ENCODE results near the gene IFTAP.

Gene IFTAP

DNA sequence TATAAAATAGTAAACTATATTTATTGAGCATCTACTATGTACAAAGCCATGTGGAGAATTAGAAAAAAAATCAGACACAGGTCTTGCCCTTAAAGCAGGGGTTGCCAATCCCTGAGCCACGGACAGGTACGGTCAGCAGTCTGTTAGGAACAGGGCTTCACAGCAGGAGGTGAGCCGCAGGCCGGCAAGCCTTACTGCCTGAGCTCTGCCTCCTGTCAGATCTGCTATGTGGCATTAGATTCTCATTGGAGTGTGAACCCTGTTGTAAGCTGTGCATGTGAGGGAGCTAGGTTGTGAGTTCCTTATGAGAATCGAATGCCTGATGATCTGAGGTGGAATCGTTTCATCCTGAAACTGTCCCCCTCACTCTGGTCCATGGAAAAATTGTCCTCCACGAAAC lies 5.9 kb downstream of the IFTAP start:
- no peak for DNase-seq

DNA sequence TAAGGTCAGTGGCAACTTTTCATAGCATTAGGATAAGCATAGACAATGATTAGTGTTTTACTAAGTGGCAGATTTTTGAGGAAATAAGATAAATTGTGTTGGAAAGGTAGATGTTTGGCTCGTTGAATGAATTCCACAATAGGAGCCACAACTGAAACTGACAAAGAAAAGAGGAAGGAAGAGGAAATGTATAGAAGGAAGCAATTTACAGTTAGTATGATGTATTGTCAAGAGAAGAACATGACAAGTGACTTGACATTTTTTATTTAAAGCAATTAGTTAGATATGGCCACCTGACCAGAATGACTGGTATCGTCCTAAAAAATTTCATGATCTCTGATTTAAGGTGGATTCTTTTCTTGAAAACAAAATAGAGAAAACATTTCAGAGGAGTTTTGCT lies 6.9 kb downstream of the IFTAP start:
- no peak for DNase-seq

DNA sequence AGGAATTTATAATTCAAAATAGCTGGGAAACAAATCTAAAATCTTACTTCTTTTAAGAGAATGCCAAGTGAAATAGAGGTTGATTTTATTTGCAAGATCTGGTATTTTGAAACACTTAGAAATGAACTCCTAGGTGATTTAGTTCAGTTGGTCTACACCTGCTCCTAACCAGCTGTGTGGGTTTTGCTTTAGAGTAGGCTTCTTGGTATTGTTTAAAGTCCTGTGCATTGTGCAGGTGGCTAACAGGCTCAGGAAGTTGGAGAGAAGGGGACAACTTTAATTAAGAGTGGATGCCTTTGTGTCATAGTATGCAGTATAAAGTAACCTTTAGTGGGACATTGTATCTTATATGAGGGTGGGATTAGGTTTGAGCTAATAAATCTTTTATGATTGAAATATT lies 7.8 kb downstream of the IFTAP start:
- DNase-seq = no peak

DNA sequence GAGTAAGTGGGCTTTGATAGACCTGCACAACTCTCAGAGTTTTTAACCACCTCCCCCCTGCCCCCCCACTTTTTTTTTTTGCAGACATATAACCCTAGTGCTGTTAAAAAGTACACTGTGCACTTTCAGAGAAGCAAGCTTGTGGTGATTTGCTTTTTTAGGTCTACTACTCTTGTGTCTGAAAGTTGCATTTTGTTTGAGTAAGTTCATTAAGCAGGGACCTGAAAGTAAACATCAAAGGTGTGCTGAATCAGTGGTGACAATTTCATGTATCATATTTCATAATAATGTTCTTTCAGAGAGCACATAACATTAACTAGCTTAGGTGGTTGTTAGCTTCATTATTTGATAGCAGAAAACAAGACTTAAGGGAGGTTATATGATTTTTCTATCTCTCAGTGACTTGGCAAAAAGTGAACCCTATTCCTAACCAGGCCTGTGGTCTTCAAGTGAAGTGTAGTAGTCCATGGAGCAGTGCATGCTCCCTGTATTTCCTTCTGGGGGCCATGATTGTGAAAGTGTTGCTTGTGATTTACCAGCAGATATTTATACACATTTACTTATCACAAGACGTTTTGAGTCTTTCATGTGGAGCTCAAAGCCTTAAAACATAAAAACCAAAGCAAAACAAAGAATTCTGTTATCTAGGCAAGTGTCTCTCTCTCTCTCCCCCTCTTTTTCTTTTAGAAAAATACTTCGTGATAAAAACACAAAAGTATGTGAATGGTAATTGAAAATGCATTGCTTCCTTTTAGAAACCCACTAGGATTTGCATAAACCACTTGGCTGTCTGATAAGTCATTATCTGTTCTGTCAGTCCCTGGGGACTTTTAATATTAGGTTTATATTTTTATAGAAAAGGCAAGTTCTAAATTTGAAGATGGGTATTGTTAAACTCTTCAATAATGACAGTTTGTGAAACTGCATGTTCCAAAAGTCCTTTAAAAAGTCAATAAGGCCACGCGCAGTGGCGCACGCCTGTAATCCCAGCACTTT lies 11.2 kb downstream of the IFTAP start:
- no peak for DNase-seq

DNA sequence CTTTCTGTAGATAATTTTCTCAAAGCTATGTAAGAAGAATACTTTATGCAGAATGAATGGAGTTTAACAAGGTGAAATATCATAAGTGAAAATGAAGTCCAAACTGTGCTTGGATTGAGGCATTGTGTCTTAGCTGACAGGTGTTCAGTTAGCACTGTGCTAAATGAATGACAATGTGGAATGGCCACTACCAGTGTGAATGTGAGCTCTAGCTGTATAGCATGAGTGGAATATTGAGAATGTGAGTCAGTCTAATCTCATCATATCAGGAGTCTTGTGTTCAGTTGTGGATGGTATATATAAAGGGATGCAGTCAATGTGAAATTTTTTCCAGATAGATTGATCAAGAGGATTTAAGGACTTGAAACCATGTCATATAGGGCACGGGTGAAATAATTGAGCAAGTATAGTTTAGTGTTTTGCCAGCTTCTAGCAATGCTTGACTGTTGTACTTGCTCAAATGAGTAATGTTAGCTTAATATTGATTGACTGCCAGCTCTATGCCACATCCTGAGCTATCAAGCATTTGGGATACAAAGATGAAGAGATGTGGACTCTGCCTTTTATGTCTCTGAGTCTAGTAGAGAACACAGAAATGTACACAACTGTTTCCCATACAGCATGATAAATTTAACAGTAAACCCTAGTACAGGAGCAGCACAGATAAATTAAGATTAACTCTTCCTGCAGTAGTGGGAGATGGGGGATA lies 14.3 kb downstream of the IFTAP start:
- no peak for DNase-seq

DNA sequence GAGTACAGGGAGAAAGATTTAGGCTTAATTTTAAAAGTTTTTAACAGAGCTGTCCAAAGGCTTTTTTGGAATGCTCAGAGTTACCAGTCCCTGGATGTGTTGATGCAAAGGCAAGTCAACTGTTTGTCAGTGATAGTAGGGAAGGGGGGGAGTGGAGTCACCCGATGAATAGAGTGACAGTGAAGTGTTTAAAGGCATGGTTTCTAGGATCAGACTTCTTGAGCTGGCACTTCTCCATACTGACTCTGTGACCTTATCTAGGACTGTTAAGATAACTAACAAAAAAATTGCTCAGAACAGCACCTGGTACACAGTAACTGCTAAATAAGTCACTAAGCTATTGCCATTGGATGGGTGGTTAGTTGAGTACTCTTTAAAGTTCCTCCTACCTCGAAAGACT lies 15.1 kb downstream of the IFTAP start:
- DNase-seq = no peak

DNA sequence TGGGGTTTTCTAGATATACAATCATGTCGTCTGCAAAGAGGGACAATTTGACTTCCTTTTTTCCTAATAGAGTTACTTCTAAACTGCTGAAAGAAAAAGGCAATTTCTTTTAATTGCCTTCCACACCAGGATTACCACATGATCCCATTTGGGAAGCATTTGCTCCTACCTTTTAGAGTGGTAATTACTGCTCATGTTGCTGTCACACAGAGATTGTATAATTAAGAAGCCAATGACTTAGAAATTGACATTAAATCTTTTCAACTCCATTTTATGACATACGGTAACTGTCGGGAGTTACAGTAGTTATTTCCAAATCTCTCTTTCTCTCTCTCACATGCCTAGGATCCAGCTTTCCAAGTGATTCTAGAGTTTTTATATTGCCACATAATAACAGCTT lies 21.5 kb downstream of the IFTAP start:
- DNase-seq = no peak

DNA sequence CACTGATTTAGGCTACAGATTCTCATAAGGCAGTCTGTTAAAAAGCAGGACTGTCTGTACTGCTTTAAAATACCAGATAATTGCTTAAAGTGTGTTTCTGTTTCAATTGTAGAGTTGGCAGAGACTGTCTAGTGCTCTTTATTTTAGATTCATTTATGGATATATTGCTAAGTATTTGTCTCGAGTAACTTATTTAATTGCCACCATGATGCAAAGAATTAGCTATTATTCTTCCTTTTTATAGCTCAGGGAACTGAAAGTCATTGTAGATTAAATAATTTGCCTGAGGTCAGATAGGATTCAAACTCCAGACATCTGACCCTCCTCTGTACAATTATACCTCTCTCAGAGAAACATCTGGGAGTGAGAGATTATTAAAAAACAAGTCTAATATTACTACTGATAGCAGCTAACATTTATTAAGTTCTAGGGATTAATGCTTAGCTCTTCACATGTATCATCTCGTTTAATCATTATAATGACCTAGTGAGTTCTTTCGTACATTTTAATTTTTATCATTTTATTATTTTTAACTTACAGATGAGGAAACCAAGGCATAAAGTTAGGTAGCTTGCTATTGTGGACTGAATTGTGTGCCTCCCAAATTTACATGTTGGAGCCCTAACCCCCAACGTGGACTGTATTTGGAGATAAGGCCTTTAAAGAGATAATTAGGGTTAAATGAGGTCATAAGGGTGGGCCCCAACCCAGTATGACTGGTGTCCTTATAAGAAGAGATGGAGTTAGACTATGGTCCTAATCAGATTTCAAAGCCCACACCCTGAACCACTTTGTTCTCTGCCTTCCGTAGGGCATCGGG lies 23.5 kb downstream of the IFTAP start:
- no peak for DNase-seq

DNA sequence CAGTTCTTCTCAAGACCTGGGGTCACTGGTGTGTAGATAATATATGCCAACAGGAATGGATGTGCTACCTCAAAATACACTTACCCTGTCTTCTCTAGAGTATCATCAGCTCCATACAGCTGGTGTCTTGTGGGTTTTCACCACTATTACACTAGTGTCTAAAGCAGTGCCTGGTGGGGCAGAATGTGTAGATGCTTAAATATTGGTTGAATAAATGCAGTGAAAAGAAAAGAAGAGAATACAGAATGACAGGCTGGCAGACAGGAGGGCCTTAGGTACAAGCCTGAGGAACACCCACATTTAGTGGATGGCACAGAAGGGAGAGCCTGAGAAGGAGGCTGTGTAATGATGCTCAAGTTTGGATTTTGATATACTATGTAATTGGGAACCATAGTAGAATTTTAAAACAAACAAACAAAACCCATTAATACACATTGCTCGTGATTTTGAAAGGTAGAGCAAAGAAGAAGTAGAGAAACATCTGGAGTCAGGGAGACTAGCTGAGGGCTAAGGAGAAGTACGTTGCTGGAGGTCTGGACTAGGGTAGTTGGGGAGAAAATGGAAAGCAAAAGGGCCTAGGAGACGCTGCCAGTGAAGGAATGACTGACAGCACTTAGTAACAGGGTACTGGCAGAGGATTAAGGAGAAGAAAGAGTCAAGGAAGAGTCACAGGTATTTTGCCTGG lies 24.2 kb downstream of the IFTAP start:
- no peak for DNase-seq

DNA sequence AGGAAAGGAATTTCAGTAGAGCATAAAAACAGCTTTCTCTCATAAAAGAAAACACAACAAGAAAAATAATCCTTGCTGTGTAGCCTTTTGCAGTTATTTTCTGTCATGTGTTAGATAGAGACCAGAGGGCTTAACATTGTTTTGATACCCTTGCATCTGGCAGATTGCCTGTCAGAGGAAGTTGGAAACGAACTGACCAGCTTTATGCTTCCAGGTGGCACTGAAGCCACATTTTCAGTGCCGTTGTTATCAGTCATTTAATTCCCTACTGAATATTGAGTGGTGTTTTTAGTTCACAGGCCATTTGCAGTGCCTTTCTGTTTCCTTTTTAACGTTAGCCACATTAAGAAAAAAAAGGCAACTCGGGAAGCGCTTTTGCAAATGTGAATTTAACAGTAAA lies 25.2 kb downstream of the IFTAP start:
- no peak for DNase-seq

DNA sequence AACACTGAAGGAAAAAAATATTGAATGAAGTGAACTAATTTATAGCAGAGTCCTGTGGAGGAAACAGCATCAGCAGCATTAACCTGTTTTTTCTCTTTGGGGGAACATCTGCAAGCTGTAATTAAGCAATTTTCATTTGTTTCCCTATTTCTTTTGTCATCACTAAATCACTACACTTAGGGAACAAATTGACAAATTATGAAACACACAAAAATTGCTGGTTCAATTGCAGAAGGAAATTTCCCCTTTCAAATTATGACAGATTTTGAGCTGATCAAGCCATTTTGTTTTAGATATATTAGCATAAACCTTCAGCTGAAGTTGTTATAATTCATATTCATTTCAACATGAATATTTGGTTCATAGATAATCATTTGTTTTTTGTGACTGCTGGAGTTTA lies 25.9 kb downstream of the IFTAP start:
- no peak for DNase-seq

DNA sequence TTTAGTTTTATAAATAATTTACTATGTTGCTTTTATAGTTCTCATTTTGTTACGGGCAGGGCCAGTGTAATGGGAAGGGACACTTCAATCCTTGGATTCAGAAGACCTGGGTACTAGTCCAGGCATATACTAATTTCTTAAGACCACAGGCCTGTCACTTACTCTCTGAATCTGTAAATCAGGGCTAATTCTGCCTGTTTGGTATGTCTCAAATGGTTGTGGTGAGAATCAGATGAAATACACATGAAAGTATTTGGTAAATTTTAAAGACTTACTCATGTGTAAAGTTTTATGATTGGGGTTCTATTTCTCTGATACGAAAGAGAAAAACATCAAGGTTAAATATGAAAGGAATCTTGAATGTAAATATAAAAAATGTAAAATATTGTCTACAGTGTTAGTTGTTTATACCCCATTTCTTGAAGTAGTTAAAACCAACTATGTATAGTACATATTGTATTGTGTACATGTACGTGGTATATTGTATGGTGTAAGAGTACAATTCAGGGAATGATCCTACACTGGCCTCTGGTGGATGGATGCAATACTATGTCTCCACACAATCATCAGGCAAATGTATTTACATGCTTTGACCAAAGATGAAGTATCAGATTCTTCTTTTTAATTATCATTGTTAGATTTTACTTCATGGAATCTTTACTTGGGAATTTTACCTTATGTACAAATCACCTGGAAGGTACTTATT lies 28.3 kb downstream of the IFTAP start:
- no peak for DNase-seq

DNA sequence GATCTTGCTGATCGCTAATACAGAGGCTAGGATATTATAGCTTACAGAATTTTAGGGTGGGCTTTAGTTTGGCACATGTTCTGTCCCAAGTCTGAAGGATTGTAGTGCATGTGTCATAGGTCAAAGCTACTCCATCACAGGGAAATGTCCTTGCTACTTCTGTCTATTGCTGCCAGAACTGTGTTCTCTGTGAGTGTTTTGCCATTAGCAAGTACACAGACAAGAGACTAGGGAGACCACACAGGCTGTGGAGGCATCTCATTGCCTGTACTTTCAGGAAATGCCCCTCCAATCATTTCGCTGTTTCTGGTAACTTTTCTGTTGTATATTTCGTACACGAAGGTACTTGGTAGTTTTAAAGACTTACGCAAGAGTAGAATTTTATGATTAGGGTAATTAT lies 29.2 kb downstream of the IFTAP start:
- DNase-seq = no peak

DNA sequence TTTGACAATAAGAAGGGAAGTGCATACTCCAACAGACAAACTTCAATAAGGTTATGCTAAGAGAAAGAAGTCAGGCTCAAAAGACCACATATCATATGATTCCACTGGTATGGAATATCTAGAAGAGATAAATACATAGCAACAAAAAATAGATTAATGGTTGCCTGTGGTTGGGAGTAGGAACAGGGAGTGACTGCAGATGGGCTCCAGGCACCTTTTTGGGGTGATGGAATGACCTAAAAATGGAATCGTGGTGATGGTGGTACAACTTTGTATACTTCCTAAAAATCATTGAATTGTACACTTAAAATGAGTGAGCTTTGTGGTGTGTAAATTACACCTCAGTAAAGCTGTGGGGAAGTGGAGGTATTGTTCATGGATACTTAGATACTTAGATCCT lies 32.7 kb downstream of the IFTAP start:
- DNase-seq = no peak

DNA sequence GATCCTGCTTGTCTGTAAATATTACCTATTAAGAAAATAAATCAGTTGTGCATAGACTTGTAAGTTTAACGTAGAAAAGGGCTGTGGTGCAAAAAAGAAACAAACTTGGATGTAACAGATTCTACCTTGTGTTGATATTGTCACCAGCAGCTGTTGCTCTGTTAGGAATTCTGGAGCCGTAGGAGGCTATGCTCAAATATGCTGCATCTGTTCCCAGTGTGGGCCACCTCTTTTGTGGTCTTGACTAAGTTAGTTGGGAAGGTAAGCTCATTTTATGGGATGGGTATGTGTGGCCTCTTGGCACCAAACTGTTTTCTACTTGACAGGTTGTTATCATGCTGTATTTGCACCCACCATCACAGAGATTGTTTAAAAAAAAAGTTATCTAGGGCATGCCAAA lies 33.2 kb downstream of the IFTAP start:
- no peak for DNase-seq

DNA sequence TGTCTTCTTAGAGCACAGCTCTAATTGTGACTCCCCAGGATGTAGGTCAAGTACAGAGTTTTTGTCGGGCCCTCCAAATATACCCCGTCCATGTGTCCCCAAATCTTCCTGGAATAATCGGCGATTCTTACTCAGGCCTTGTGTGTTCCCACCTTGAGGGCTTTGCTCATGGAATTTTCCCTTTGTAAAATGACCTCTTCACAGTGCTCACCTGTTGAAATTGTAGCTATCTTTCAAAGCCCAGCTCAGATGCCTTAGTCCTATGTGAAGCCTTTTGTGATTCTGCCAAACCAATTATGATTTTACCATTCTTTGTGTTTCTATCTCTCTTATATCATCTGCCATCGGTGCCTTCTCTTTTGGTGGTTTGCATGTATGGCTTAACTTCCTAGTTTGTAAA lies 33.8 kb downstream of the IFTAP start:
- no peak for DNase-seq

DNA sequence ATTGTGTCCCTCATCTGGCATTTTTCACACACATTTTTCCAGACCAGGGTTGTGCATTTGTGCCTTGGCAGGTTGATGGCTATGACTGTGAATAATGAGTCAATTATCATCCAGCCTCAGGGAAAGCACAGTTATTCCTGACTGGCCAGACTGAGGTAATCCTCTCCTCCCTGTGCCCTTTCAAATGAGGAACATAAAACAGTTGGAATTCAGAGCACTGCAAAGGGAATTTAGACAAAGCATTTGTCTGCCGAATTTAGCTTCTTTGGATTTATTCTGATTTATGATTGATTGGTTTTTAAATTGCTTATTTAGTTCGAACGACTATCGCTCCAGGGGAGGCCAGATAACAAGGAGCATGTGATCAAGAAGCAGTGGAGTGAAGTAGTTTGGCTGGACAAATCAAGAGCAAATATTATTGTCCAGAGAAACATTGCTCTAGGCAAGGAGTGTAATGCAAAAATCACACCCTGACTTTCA lies 34.5 kb downstream of the IFTAP start:
- no peak for DNase-seq

DNA sequence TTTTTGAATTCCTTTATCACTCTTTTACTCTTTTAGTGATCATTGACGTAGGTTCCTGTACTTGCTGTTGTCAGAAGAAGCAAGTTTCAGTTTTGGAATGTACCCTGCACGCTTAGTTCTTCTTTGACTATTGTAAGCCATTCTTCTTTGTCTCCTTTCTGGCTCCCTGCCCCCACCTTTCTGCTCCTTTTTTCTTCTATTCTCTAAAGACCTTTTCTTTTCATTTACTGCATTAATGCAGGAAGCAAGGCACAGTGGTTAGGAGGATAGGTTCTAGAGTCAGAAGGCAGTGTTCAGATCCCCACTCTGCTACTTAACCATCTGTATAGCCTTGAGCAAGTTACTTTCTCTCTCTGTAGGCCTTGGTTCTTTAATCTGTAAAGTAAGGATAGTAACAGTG lies 37.5 kb downstream of the IFTAP start:
- DNase-seq = no peak

DNA sequence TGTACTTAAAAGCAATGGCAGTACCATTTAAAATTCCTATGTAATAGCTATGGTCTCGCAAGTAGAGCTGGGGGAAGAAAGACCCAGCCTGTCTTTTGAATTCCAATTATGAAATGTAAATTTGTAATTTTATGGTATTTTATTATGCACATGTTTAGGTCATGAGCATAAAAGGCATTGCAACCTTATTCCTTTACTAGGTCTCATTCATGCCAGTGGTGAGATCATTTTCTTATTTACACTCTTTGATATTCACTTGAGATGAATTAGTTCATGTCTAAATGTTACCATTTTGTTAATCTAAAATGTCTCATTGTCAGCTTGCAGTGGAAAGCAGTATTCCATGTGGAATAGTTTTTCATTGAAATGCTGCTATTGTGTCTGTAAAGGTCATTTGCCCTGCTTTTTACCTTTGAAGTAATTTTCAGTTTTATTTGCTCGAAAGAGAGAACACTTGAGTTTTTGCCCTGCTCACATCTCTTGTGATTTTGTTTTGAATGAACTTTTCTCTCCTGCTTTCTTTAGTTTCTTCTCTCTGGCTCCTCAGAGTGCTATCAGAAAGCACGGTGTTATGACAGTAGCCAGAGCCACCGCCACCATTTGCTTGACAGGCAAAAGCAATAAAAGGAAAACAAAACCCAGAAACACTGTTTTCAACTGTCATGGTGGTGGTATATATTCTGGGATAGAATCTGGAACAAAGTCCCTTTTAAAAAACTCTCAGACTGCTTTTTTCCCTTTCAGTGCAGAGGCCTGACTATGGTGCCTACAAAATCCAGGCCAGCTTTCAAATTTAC lies 41.0 kb downstream of the IFTAP start:
- DNase-seq = no peak

DNA sequence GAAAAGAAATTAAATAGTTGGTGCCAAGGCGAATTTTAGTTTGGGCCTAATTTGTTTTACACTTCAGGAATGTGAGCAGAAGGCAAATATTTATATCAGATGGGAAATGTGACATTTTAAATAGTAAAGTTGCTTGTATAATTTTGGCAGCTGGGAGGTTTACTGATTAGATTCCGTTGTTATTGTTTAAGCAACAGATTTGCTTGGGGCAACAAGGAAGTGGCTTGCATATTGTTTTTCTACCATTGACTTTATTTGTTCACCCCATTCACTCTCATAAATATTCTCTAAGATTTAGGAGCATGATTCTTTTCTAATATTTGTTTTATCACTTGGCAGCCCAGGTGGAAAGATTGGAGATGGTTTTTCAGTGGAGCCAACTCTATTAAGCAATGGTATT lies 44.3 kb downstream of the IFTAP start:
- no peak for DNase-seq

DNA sequence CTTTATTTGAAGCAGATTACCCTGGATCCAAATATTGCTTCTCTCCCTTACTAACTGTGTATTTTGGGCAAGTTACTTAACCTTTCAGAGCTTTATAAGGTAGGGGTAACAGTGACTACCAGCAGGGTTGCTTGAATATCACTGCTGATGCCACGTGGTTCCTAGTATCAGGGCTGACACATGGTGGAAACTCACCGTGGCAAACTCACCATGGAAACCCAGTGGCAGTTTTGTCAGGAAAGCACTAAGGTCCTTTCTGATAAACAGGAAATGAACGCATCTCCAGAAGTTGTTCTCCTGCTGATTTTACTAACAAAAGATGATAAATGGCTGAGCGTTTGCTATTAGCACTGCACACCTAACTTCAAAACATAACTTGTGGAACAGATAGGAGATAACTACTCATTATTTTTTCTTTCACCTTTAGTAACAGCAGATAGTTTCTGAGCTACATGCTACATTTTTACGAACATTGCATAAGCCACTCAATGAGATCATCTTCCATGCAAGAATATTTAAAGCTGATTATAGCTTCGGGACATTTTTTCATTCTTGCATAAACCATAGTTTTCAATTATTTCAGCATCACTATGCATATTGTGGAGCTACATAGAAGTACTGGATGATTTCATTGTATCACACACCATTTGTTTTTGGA lies 63.4 kb downstream of the IFTAP start:
- DNase-seq = no peak
